GM10248 (cell line): ENCODE results near the gene SPATA25.

ENCODE experiments used
- CTCF ChIA-PET: fragments of 300-600 bp; sonication (Branson Sonifier 250); formaldehyde crosslinking; extraction: SDS; loops from one replicate; lab custom pipeline; 2021; ENCODE audit warnings: antibody characterized with exemption; lab: Yijun Ruan, JAX
- POLR2A ChIA-PET: fragments of 350-650 bp; sonication (Branson Sonifier 250); formaldehyde crosslinking; extraction: SDS; loops from one replicate; lab custom pipeline; 2020; ENCODE audit warnings: antibody characterized with exemption; lab: Yijun Ruan, JAX
- DNase-seq: peaks from one replicate; pipeline ENCODE4 v3.0.0; 2012; ENCODE audit errors: extremely low spot score
- TF ChIP-seq, protein P1 (sequence below): IDR thresholded peaks from 2 replicates; pipeline ENCODE4 v1.5.1; 2012; ENCODE audit warnings: mild to moderate bottlenecking, low read depth; ENCODE audit errors: extremely low read depth, missing control alignments, control extremely low read depth

SPATA25 gene

DNA sequence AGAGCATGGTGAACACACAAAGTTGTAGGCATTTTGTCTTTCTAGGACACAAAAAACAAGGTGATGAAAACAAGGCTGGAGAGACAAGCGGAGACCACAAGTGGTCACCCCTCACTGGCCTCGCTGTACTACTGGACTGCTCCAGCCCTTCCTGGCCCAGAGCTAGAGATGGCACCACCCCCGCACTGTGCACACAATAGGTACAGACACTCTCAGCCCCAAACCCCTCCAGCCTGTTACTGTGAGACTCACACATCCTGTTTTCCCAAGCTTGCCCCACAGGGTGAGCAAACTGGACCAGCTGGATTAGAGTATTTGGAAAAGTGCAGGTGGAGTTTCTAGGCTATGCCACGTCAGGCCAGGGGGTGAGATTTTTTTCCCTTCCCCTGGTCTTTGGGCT, 14.8 kb downstream of the SPATA25 start:
- TF ChIP-seq, protein P1, sequence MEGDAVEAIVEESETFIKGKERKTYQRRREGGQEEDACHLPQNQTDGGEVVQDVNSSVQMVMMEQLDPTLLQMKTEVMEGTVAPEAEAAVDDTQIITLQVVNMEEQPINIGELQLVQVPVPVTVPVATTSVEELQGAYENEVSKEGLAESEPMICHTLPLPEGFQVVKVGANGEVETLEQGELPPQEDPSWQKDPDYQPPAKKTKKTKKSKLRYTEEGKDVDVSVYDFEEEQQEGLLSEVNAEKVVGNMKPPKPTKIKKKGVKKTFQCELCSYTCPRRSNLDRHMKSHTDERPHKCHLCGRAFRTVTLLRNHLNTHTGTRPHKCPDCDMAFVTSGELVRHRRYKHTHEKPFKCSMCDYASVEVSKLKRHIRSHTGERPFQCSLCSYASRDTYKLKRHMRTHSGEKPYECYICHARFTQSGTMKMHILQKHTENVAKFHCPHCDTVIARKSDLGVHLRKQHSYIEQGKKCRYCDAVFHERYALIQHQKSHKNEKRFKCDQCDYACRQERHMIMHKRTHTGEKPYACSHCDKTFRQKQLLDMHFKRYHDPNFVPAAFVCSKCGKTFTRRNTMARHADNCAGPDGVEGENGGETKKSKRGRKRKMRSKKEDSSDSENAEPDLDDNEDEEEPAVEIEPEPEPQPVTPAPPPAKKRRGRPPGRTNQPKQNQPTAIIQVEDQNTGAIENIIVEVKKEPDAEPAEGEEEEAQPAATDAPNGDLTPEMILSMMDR, result no peak
- ChIA-PET CTCF (interaction anchor here (0.6 to 1.4 kb wide), 3 partner anchors 8 to 97 kb away, joined by 3 to 4 read pairs (median 3); no protein-coding TSS in a partner anchor), POLR2A (no interaction called here)
- no peak for DNase-seq

DNA sequence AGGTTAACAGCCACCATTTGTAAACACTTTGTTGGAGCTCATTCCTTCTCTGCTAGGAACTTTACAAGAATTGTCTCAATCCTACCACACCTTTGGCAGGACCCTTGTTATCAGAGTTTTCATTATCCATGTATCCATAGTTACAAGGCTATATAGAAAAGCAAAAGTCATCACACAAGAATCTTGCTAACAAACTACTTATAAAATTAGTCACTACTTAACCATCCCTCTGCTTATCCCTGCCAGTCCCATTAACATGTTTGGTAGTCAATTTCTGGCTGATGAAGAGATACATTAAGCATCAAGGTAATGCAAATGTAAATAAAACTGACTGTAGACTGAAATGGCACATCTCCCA, 19.6 kb downstream of the SPATA25 start:
- TF ChIP-seq, protein P1, result no peak
- POLR2A ChIA-PET, result no interaction called here
- CTCF ChIA-PET, result interaction anchor here (1.6 to 2.4 kb wide), 3 partner anchors 16 to 102 kb away, joined by 3 to 6 read pairs (median 4); no protein-coding TSS in a partner anchor

DNA sequence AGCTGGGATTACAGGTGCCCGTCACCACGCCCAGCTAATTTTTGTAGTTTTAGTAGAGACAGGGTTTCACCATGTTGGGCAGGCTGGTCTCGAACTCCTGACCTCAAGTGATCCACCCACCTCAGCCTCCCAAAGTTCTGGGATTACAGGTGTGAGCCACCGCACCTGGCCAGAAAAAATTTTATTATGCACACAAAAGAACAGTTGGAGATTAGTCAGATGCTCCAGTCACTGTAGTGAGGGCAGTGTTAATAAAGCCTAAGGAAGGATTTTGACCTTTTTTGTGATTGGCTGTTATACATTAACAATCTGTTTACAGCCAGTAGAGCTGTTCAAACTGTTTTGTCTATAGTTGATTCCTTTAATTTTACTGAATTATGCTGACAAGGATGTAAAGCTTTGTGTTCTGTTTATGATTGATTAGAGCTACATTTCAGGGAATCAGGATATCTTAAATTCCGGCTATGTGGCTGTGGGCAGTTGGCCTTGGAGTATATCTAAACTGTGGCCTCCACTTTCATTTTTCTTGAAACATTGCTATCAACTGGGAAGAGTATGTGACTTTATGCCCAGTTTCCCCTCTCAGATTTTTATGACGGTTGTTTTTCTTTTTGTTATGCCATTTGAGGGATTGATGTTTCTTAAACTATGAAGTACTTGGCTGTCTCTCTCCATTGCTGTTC, 20.1 kb downstream of the SPATA25 start:
- DNase-seq, result no peak
- POLR2A ChIA-PET, result no interaction called here
- CTCF ChIA-PET, result interaction anchor here (1.6 to 2.4 kb wide), 3 partner anchors 17 to 102 kb away, joined by 3 to 6 read pairs (median 4); no protein-coding TSS in a partner anchor
- TF ChIP-seq, protein P1, result no peak

More for the DNA sequence above, 19.6 kb downstream of the SPATA25 start:
- DNase-seq, result no peak

DNA sequence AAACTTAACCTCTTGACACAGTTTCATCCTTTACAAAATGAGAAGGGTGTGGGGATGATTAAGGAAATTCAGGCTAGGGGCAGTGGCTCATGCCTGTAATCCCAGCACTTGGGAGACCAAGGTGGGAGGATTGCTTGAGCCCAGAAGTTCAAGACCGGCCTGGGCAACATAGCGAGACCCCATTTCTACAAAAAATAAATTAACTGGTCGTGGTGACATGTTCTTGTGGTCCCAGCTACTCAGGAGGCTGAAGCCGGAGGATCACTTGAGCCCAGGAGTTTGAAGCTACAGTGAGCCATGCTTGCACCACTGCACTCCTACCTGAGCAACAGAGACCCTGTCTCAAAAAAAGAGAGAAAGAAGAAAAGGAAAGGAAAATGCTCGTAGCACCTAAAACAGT, 21.0 kb downstream of the SPATA25 start:
- ChIA-PET POLR2A (no interaction called here), CTCF (no interaction called here)
- TF ChIP-seq, protein P1, result no peak
- DNase-seq, result no peak

DNA sequence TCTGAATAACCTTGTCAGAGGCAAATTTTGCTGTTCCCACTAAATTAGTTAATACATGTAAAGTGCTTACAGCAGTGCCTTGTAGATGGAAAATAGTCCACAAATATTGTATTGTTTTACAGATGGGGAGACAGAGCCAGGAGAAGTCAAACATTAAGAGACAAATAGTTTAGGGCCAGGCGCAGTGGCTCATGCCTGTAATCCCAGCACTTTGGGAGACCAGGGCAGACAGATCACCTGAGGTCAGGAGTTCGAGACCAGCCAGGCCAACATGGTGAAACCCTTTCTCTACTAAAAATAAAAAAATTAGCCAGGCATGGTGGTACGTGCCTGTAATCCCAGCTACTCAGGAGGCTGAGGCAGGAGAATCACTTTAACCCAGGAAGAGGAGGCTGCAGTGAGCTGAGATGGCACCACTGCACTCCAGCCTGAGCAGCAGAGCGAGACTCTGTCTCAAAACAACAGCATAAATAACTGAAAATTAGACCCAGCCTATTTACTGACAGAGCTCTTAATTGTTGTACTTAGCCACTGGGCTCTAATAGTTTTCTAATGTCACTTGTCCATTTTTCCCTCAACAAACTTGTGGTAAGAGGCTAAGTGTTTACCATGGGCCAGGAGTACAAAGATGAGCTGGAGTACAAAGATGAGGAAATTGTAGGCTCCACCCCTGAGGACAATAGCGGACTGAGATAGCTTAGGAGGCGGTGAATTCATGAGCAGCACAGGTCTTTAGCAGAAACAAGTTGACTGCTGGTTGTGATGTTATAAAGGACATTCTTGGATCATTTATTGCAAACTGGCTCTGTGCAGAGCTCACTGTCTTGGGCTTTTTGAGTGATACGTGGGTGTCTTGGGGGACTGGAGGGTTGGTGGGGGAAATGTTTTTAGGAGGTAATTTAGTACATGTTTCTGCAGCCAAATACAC, 23.6 kb downstream of the SPATA25 start:
- TF ChIP-seq, protein P1, result no peak
- ChIA-PET POLR2A (no interaction called here), CTCF (interaction anchor here (1.1 kb wide), 1 partner anchor 10 kb away, joined by 3 read pairs; no protein-coding TSS in a partner anchor)
- DNase-seq, result no peak
